VCaP (cell line): ENCODE measurements around the gene TGM1.
A peak's percentile ranks its signal among the peaks of the same experiment; 100 is the strongest.

Experiments
- H3K27ac ChIP-seq: fragments of 450-650 bp; 2 replicates; pipeline ENCODE4 v1.5.1; 2017
- TF ChIP-seq, protein P1 (sequence below): fragments of 450-650 bp; conservative IDR thresholded peaks from 2 replicates; pipeline ENCODE4 v1.5.1; 2017; ENCODE audit warnings: mild to moderate bottlenecking, moderate library complexity

TGM1 gene

DNA sequence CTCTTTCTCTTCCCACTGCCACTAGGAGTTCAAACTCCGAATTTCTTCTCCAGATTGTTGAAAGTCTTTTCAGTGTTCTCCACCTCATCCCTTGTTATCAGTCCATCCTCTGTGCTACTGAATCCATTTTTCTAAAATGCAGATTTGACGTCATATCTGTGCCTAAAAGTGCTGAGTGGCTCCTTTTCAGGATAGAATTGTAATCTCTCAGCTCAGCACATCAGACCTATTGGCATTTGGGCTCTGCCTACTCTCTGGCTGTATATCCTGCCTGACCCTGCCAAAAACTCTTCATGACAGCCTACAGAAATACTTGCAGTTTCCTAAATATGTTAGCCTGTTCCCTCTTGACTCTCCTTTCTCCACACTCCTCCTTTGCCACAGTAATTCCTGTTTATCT lies 9.5 kb upstream of the TGM1 start:
- no peak overlapping the region for H3K27ac ChIP-seq
- TF ChIP-seq, protein P1, sequence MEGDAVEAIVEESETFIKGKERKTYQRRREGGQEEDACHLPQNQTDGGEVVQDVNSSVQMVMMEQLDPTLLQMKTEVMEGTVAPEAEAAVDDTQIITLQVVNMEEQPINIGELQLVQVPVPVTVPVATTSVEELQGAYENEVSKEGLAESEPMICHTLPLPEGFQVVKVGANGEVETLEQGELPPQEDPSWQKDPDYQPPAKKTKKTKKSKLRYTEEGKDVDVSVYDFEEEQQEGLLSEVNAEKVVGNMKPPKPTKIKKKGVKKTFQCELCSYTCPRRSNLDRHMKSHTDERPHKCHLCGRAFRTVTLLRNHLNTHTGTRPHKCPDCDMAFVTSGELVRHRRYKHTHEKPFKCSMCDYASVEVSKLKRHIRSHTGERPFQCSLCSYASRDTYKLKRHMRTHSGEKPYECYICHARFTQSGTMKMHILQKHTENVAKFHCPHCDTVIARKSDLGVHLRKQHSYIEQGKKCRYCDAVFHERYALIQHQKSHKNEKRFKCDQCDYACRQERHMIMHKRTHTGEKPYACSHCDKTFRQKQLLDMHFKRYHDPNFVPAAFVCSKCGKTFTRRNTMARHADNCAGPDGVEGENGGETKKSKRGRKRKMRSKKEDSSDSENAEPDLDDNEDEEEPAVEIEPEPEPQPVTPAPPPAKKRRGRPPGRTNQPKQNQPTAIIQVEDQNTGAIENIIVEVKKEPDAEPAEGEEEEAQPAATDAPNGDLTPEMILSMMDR = no peak

DNA sequence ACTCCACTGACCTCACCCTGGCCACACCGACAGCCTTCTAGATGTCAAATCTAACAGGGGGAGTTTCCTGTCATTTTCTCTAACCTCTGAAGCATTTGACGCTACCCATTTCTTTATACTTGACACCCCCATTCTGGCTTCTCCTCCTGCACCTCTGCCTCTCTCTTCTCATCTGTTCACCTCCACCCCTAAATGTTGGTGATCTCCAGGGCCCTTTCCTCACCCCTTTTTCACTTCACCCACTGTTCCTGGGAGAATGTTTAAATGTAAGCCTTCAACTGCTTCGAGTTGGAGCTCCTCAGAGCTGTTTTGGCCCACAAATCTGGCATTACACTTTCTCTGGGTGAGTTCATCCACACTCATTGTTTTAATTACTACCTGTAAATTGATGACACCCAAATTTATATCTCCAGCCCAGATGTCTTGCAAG lies 8.9 kb upstream of the TGM1 start:
- TF ChIP-seq, protein P1 = no peak
- peak overlapping the region; percentile 93 for H3K27ac ChIP-seq

DNA sequence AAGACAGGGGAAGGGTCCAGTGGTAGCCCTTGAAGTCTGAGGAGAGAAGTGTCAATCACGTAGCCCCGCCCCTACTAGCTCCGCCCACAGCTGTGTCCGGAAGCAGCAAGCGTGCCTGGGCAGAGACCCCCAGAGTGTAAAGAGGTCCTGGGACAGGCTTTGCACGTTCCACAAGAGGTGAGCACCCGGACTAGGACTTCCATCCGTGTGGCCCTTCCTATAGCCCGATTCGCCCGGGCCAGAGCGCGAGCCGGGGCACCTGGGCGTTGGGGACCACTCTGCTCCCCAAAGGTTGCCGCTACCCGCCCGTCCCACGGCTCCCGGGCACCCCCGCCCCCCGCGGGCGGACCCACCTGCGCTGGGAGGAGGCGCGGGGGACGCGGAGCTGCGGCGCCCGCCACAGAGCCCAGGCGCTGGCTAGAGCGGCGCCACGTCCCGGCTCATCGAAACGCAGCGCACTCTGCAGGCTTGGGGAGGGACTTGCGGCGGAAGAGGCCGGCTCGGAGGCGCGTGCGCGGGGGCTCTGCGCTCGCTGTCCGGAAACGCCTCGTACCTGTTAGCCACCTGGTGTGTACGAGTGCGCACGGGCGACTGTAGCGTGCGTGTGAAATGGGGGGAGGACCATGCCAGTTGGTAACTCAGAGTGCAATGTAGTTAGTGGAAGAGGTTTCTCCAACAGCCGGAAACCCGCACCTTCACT lies 8.3 kb upstream of the TGM1 start, which contains the start of gene RABGGTA:
Gene RABGGTA (minus strand): TSS at position 464 of the 700 bp plus-strand sequence. CDS start 482 bp downstream, outside the sequence.
- TF ChIP-seq, protein P1 = peak; percentile 84
- H3K27ac ChIP-seq = peak within 1 kb of the TSS; percentile 93

DNA sequence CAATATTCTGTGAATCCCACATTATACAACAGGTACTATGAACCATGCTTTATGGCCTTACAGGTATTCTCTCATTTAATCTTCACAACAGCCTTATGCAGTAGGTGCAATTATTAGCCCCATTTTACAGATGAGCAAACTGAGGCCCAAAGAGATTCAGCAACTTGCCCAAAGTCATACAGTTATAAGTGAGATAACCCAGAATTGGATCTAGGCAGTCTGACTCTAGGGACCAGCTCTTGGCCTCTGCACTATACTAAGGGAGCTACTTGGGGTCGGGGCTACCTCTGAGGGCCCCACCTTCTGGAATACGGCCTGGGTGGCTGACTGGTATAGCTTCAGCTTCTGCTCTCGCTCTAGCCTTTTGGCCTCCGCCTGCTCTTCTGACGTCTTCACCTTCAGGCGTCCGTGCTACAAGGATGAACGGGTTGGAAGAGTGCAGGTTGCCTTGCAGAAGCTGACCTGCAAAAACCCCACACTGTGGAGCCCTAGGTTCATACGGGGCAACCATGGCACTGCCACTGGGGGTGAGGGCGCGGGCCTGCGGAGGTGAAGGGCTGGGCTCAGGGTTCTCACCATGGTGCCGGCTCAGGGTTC lies 7.7 kb upstream of the TGM1 start:
- H3K27ac ChIP-seq = peak overlapping the region; percentile 93

DNA sequence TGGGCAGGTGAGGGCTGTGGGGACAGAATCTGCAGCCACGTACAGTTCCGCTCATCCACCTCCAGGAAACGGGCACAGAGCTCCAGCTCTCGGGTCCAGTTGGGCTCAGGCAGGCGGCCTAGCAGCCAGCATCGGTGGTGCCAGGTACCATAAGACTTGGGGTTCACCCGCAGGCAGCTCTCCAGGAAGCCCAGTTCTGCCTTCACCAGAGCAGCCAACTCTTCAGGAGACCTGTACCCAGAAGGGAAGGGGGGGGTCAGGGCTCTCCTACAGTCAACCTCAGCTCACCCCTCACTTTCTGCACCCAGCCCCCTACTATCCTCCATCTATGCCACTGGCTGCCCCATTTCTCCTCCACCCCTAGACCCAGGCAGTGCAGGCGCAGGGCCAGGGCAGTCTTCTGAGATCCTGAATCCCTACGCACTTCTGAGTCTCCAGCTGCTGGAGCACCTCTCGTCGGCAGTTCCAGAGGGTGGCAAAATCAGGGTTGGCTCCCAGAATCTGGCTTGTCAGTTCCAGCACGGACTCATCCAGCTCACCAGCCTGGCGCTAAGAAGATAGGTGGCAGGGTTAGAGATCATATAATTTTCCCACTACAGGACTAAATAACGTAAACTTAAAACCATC lies 7.0 kb upstream of the TGM1 start:
- H3K27ac ChIP-seq = no peak overlapping the region; the same call in 1 of the 2 replicates
- TF ChIP-seq, protein P1 = no peak

More for the DNA sequence above, 7.7 kb upstream of the TGM1 start:
- TF ChIP-seq, protein P1 = no peak

DNA sequence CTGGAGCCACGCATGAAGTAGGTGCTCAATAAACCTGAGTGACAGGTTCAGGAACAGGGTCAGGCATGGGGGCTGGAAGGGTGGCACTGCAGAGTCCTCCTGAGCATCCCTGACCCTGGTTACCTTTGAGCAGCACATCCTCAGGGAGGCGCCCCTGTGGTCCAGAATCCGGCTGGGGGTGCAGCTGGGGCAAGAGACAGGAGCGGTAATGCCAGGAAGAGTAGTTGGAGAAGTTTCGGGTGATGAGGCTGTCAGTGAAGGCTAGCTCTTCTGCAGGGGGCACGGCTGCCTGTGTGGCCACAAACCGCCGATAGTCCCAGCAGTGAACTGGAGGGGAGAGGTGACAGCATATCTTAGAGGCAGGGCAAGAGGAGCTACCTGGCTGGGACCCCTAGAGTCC lies 6.4 kb upstream of the TGM1 start:
- TF ChIP-seq, protein P1 = no peak
- no peak overlapping the region for H3K27ac ChIP-seq

DNA sequence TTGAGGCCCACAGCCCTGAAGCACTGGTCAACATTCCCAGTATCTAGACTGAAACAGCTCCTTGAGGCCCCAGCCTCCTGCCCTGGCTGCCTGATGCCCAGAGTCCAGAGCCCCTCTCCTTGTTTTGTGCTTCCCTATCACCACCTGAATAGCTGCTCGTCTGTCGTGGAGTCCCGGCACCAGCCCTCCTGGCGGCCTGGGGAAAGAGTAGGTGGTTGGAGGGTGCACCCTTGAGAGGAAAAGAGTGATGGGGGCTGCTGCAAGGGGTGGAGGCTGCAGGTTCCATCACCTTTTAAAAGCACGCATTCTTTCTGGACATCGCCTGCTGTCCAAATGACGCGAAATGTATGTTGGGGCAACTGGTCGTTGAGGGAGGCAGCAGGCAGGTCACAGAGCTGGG lies 5.2 kb upstream of the TGM1 start:
- TF ChIP-seq, protein P1 = no peak
- no peak overlapping the region for H3K27ac ChIP-seq
